ENCODE data around the gene SLX4IP. TPM values are rescaled to one million over a fixed set of nuclear protein-coding genes. Genes with fewer than 3 reads are reported as not detected.
"Not testable (repeated sequence)": the region's sequence is repeated elsewhere in the genome, so short reads cannot be mapped to it uniquely, and the experiment has no call there.

Gene SLX4IP
- total RNA-seq, 4 donors from 2014 or later, result 1.3 to 3.0 (median 1.9) TPM

DNA sequence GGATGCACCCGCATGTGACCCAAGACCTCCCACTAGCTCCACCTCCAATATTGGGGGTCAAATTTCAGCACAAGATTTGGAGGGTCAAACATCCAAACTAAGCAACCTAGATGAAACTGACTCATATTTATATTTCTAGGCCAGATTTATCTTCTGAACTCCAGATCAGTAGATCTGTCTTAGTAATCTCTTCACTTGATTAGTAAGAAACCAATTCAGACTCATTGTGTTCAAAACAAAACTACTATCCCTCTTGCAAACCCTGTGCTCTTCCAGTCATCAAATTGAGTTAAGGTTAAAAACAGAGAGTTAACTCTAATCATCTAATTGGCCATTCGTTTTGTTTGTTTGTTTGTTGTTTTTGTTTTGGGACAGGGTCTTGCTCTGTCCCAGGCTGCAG lies 44.4 kb upstream of the SLX4IP start:
- Histone ChIP-seq H3K4me1 (no peaks in the 10 kb centered on the region), H3K9me3 (no peaks in the 10 kb centered on the region), H3K36me3 (no peaks in the 10 kb centered on the region), H3K4me3 (no peak overlapping the region), H3K27me3 (no peaks in the 10 kb centered on the region), H3K27ac (no peak overlapping the region)
- TF ChIP-seq EP300 (IDR thresholded peaks at IDR 0.05) (no peak), POLR2A (IDR thresholded peaks at IDR 0.05) (no peak), POLR2AphosphoS5 (IDR thresholded peaks at IDR 0.05) (no peak)
- TF ChIP-seq, protein P1, sequence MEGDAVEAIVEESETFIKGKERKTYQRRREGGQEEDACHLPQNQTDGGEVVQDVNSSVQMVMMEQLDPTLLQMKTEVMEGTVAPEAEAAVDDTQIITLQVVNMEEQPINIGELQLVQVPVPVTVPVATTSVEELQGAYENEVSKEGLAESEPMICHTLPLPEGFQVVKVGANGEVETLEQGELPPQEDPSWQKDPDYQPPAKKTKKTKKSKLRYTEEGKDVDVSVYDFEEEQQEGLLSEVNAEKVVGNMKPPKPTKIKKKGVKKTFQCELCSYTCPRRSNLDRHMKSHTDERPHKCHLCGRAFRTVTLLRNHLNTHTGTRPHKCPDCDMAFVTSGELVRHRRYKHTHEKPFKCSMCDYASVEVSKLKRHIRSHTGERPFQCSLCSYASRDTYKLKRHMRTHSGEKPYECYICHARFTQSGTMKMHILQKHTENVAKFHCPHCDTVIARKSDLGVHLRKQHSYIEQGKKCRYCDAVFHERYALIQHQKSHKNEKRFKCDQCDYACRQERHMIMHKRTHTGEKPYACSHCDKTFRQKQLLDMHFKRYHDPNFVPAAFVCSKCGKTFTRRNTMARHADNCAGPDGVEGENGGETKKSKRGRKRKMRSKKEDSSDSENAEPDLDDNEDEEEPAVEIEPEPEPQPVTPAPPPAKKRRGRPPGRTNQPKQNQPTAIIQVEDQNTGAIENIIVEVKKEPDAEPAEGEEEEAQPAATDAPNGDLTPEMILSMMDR (IDR thresholded peaks at IDR 0.05), result no peak
- no peak for ATAC-seq
- 75 to 88% methylated on average over 2 of the region's 2 CpGs for WGBS, 2 donors (ENCODE audit: low coverage in 1 of 2)

DNA sequence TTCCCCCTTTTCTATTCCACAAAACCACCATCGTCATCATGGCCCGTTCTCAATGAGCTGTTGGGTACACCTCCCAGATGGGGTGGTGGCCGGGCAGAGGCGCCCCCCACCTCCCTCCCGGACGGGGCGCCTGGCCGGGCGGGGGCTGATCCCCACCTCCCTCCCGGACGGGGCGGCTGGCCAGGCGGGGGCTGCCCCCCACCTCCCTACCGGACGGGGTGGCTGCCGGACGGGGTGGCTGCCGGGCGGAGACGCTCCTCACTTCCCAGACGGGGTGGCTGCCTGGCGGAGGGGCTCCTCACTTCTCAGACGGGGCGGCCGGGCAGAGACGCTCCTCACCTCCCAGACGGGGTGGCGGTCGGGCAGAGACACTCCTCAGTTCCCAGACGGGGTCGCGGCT lies 40.4 kb upstream of the SLX4IP start:
- H3K4me3 ChIP-seq, H3K4me1 ChIP-seq, H3K27me3 ChIP-seq, H3K36me3 ChIP-seq, ATAC-seq, H3K27ac ChIP-seq, H3K9me3 ChIP-seq: not testable (repeated sequence)
- WGBS, 2 donors (ENCODE audit: low coverage in 1 of 2), result 90% methylated on average over 2 of the region's 32 CpGs; no CpG with 5 or more reads in 1 of the 2 donors

DNA sequence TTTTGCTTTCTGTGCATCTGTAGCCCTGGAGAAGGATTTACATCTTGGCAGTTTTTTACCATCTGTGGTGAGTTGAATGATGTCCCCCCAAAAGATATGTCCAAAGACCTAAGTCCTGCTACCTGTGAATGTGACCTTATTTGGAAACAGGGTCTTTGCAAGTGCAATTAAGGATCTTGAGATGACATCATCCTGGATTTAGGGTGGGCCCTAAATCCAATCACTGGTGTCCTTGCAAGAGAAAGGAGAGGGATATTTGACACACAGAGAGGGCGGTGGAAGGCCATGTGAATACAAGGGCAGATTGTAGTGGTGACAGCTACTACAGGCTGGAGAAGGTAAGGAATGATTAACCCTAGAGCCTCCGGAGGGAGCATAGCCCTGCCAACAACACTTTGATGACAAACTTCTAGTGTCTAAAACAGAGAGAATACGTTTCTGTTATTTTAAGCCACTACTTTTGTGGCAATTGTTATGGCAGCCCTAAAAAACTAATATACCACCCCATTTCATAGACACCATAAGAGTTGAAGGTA lies 36.2 kb upstream of the SLX4IP start:
- no peaks in the 10 kb centered on the region for H3K36me3 ChIP-seq
- 49 to 70% methylated on average over 3 of the region's 3 CpGs for WGBS, 2 donors (ENCODE audit: low coverage in 1 of 2)
- TF ChIP-seq, protein P1 (IDR thresholded peaks at IDR 0.05), result no peak
- TF ChIP-seq POLR2A (IDR thresholded peaks at IDR 0.05) (no peak), EP300 (IDR thresholded peaks at IDR 0.05) (no peak), POLR2AphosphoS5 (IDR thresholded peaks at IDR 0.05) (no peak)
- no peaks in the 10 kb centered on the region for H3K27me3 ChIP-seq
- no peak for ATAC-seq
- H3K4me1 ChIP-seq, result no peaks in the 10 kb centered on the region
- no peak overlapping the region for H3K4me3 ChIP-seq
- H3K27ac ChIP-seq, result no peak overlapping the region
- no peaks in the 10 kb centered on the region for H3K9me3 ChIP-seq

DNA sequence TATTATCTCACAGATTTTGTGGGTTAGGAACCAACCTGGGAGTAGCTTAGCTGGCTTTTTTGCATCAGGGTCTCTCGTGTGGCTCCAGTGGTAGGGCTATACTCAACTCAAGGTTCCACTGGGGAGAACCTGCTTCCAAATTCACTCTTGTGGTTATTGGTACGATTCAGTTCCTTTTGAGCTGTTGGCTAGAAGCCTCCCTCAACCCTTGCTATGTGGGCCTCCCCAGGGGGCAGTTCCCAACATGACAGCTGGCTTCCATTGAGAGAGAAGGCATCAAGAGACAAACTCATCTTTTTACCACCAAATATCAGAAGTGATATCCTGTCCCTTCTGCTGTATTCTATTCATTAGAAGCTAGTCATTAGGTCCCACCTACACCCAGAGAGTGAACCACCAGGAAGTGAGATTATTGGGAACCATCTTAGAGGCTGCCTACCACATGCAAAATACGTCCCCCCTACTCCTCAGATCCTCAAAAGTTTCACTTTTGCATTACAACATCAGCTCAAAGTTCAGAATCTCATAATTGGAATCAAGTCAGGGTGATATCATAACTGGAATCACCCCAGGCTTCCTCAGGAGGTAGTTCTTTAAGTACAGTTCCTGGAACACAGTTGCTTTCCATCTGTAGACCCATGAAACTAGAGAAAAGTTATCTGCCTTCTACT lies 32.0 kb upstream of the SLX4IP start:
- no peak overlapping the region for H3K27ac ChIP-seq
- ATAC-seq, result no peak
- H3K27me3 ChIP-seq, result no peaks in the 10 kb centered on the region
- H3K9me3 ChIP-seq, result no peaks in the 10 kb centered on the region
- TF ChIP-seq POLR2AphosphoS5 (IDR thresholded peaks at IDR 0.05) (no peak), POLR2A (IDR thresholded peaks at IDR 0.05) (no peak), EP300 (IDR thresholded peaks at IDR 0.05) (no peak)
- TF ChIP-seq, protein P1 (IDR thresholded peaks at IDR 0.05), result no peak
- no peaks in the 10 kb centered on the region for H3K4me1 ChIP-seq
- no peak overlapping the region for H3K4me3 ChIP-seq
- peaks cover 0 to 37% of the 10 kb centered on the region in 2 donors for H3K36me3 ChIP-seq
- WGBS, 2 donors (ENCODE audit: low coverage in 1 of 2), result 77% methylated on average over 2 of the region's 3 CpGs; no CpG with 5 or more reads in 1 of the 2 donors

DNA sequence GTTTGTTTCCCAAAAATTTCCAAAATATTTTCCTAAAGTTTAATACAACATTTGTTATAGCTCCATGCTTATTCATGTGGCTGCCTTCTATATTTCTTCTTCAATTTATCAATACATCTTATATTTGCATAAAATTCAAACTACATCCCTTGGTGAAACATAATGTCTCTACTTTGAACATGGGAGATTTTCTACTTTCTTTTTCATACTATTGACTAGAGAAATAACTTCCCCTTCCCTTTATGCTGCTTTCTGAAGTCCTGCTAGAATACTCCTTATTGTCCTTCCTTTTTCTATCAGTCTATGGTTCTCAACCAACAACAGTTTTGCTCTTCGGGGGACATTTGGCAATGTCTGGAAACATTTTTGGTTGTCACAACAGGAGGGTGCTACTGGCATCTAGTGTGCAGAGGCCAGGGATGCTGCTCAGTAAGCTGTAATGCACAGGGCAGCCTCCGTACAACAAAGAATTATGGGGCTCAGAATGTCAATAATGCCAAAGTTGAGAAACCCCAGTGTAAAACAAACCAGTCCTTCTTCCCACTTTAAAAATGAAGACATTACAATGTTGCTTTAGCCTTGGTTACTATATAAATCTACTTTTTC lies 31.0 kb upstream of the SLX4IP start:
- Histone ChIP-seq H3K9me3 (no peaks in the 10 kb centered on the region), H3K4me3 (no peak overlapping the region), H3K36me3 (peaks cover 0 to 40% of the 10 kb centered on the region in 2 donors), H3K27ac (no peak overlapping the region), H3K27me3 (no peaks in the 10 kb centered on the region), H3K4me1 (no peaks in the 10 kb centered on the region)
- no peak for ATAC-seq
- TF ChIP-seq EP300 (IDR thresholded peaks at IDR 0.05) (no peak), POLR2AphosphoS5 (IDR thresholded peaks at IDR 0.05) (no peak), POLR2A (IDR thresholded peaks at IDR 0.05) (no peak)
- TF ChIP-seq, protein P1 (IDR thresholded peaks at IDR 0.05), result no peak
- WGBS, 2 donors (ENCODE audit: low coverage in 1 of 2), result 92 to 100% methylated on average over 1 to 2 of the region's 2 CpGs

All from gastroesophageal sphincter (tissue), 4 donors.